K562 (cell line): ENCODE data around the gene UNC5C. TPM values are rescaled to one million over a fixed set of nuclear protein-coding genes. Genes with fewer than 3 reads are reported as not detected.

ENCODE experiments used
- DDX20 ChIP-seq: fragments of 450-650 bp; IDR thresholded peaks from 2 replicates; pipeline ENCODE4 v1.6.1; 2016; ENCODE audit warnings: missing genetic modification characterization, low read depth, mild to moderate bottlenecking, missing compliant biosample characterization, moderate library complexity
- DIDO1 ChIP-seq: fragments of 450-650 bp; IDR thresholded peaks from 2 replicates; pipeline ENCODE4 v1.6.1; 2016; ENCODE audit warnings: low read depth, missing biosample characterization, missing genetic modification characterization
- GABPA ChIP-seq: fragments of 200-800 bp; sonication (Bioruptor generic); conservative IDR thresholded peaks from 2 replicates; pipeline ENCODE4 v1.6.1; 2016; ENCODE audit warnings: low read depth, missing genetic modification characterization, missing compliant biosample characterization
- RBBP5 ChIP-seq: fragments of 200-600 bp; sonication (generic); IDR thresholded peaks from 2 replicates; pipeline ENCODE4 v1.6.1; 2012; ENCODE audit warnings: borderline replicate concordance, mild to moderate bottlenecking, low read length, control low read depth, inconsistent platforms; ENCODE audit not compliant: insufficient read depth, poor library complexity, severe bottlenecking
- RBM15 ChIP-seq: fragments of 200-400 bp; formaldehyde crosslinking; IDR thresholded peaks from 2 replicates; pipeline ENCODE4 v1.6.1; 2018; ENCODE audit warnings: mild to moderate bottlenecking, low read length, moderate library complexity; ENCODE audit not compliant: insufficient read depth
- ZBTB8A ChIP-seq: fragments of 450-650 bp; IDR thresholded peaks from 2 replicates; pipeline ENCODE4 v1.6.1; 2018; ENCODE audit warnings: mild to moderate bottlenecking, moderate library complexity; ENCODE audit not compliant: partially characterized antibody
- ZNF143 ChIP-seq: sonication (generic); formaldehyde crosslinking; IDR thresholded peaks from 2 replicates; pipeline ENCODE4 v1.9.0; 2022; ENCODE audit warnings: mild to moderate bottlenecking, missing genetic modification reagents
- polyA plus RNA-seq, 8 experiments: library from polyadenylated mRNA; depleted of rRNA in 4 of 8; stranded (reverse) in 5 of 8; unstranded in 3 of 8; fragments of >200 nt; fragmentation: Nextera tagmentation in 2 of 8; fragmentation: Illumina TruSeq in 1 of 8; extraction: Ambion mirVana in 2 of 8; extraction: Trizol in 1 of 8; gene quantifications; 2 replicates each; pipeline versions ENCODE4 v1.2.1 to v1.2.3, GENCODE V29; 2011 to 2014; ENCODE audit warnings: inconsistent platforms in 1 of 8, missing spikeins in 1 of 8
- total RNA-seq, 7 experiments: library from RNA; depleted of rRNA in 6 of 7; stranded (reverse); fragments of >200 nt in 6 of 7; fragmentation: Illumina TruSeq in 2 of 7; extraction: Trizol in 2 of 7; gene quantifications; 2 replicates each; pipeline versions ENCODE4 v1.2.1 to v1.2.3, GENCODE V29; 2011 to 2021; ENCODE audit warnings: low replicate concordance in 1 of 7
- TF ChIP-seq, protein P1 (sequence below): sonication (generic); formaldehyde crosslinking; IDR thresholded peaks from 2 replicates; pipeline ENCODE4 v1.8.0; 2023; ENCODE audit warnings: missing genetic modification reagents, mild to moderate bottlenecking, borderline replicate concordance
- TF ChIP-seq, protein P2 (sequence below), 3 experiments: IDR thresholded peaks in 2 of 3; conservative IDR thresholded peaks in 1 of 3; 2 replicates each; pipeline ENCODE4 v1.5.1; 2011 to 2012; ENCODE audit warnings: low read length in 3 of 3, mild to moderate bottlenecking in 3 of 3, control low read depth in 2 of 3, improper control_type of control experiment in 1 of 3, inconsistent platforms in 1 of 3, low read depth in 1 of 3, mixed read lengths in 1 of 3, moderate library complexity in 1 of 3; ENCODE audit not compliant: insufficient read depth in 2 of 3
- TF ChIP-seq, protein P3 (sequence below), 2 experiments: fragments of 450-650 bp; formaldehyde crosslinking in 1 of 2; IDR thresholded peaks; 2 replicates each; pipeline versions ENCODE4 v1.4.0 to v1.6.1; 2014 to 2020; ENCODE audit warnings: mild to moderate bottlenecking in 2 of 2, borderline replicate concordance in 1 of 2, low read depth in 1 of 2

The UNC5C gene
- total and polyA plus RNA-seq, 9 of the 15 experiments (the other 6 are each of a cell fraction or from before 2014, with no cell fraction given): under 0.01 to 0.10 (median 0.03) TPM; not detected in 1

DNA sequence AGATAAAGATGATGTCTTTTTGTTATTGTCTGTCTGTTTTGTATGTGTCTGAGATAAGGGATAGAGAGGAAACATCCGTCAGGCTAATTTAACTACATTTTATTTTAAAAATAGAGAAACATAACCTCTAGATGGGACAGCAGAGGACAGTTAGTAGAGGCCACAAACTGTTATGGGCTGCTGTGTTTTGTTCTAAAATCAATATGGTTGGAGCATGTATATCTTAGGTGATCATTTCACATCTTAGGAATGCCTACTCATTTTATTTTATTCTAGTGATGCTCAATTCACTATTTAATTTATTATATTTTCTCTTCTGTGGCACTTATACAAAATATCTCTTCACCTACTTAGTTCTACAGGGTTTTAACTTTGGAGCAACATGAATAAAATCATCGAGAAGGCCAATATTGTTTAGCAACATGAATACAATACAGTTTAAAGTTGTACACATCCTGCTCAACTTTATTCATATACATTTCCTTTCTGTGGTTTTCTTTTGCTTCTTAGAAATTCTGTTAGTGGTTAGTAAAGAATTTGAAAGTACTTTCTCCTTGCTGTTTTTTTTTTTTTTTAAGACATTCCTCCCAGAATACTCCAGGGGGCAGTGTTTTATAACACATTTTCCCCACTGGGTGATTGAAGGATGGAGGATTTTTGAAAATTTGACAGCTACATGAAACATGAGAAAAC lies 392.9 kb downstream of the UNC5C start (continued):
- TF ChIP-seq, protein P1, sequence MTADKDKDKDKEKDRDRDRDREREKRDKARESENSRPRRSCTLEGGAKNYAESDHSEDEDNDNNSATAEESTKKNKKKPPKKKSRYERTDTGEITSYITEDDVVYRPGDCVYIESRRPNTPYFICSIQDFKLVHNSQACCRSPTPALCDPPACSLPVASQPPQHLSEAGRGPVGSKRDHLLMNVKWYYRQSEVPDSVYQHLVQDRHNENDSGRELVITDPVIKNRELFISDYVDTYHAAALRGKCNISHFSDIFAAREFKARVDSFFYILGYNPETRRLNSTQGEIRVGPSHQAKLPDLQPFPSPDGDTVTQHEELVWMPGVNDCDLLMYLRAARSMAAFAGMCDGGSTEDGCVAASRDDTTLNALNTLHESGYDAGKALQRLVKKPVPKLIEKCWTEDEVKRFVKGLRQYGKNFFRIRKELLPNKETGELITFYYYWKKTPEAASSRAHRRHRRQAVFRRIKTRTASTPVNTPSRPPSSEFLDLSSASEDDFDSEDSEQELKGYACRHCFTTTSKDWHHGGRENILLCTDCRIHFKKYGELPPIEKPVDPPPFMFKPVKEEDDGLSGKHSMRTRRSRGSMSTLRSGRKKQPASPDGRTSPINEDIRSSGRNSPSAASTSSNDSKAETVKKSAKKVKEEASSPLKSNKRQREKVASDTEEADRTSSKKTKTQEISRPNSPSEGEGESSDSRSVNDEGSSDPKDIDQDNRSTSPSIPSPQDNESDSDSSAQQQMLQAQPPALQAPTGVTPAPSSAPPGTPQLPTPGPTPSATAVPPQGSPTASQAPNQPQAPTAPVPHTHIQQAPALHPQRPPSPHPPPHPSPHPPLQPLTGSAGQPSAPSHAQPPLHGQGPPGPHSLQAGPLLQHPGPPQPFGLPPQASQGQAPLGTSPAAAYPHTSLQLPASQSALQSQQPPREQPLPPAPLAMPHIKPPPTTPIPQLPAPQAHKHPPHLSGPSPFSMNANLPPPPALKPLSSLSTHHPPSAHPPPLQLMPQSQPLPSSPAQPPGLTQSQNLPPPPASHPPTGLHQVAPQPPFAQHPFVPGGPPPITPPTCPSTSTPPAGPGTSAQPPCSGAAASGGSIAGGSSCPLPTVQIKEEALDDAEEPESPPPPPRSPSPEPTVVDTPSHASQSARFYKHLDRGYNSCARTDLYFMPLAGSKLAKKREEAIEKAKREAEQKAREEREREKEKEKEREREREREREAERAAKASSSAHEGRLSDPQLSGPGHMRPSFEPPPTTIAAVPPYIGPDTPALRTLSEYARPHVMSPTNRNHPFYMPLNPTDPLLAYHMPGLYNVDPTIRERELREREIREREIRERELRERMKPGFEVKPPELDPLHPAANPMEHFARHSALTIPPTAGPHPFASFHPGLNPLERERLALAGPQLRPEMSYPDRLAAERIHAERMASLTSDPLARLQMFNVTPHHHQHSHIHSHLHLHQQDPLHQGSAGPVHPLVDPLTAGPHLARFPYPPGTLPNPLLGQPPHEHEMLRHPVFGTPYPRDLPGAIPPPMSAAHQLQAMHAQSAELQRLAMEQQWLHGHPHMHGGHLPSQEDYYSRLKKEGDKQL (CRISPR knock-in tag): no peak
- TF ChIP-seq GABPA (tag) (no peak), ZBTB8A (no peak), RBM15 (no peak), DDX20 (tag) (no peak), DIDO1 (no peak), RBBP5 (no peak), ZNF143 (CRISPR knock-in tag) (no peak)
- TF ChIP-seq, protein P2, sequence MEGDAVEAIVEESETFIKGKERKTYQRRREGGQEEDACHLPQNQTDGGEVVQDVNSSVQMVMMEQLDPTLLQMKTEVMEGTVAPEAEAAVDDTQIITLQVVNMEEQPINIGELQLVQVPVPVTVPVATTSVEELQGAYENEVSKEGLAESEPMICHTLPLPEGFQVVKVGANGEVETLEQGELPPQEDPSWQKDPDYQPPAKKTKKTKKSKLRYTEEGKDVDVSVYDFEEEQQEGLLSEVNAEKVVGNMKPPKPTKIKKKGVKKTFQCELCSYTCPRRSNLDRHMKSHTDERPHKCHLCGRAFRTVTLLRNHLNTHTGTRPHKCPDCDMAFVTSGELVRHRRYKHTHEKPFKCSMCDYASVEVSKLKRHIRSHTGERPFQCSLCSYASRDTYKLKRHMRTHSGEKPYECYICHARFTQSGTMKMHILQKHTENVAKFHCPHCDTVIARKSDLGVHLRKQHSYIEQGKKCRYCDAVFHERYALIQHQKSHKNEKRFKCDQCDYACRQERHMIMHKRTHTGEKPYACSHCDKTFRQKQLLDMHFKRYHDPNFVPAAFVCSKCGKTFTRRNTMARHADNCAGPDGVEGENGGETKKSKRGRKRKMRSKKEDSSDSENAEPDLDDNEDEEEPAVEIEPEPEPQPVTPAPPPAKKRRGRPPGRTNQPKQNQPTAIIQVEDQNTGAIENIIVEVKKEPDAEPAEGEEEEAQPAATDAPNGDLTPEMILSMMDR (IDR thresholded peaks at IDR 0.05 in 2 of 3, conservative IDR thresholded peaks at IDR 0.05 in 1 of 3; ENCODE audit: insufficient read depth in 2 of 3, low read depth in 1 of 3, low read length in 3 of 3): peak; percentile 44 to 75 (median 55); a peak in 5 of 6 replicates
- TF ChIP-seq, protein P3, sequence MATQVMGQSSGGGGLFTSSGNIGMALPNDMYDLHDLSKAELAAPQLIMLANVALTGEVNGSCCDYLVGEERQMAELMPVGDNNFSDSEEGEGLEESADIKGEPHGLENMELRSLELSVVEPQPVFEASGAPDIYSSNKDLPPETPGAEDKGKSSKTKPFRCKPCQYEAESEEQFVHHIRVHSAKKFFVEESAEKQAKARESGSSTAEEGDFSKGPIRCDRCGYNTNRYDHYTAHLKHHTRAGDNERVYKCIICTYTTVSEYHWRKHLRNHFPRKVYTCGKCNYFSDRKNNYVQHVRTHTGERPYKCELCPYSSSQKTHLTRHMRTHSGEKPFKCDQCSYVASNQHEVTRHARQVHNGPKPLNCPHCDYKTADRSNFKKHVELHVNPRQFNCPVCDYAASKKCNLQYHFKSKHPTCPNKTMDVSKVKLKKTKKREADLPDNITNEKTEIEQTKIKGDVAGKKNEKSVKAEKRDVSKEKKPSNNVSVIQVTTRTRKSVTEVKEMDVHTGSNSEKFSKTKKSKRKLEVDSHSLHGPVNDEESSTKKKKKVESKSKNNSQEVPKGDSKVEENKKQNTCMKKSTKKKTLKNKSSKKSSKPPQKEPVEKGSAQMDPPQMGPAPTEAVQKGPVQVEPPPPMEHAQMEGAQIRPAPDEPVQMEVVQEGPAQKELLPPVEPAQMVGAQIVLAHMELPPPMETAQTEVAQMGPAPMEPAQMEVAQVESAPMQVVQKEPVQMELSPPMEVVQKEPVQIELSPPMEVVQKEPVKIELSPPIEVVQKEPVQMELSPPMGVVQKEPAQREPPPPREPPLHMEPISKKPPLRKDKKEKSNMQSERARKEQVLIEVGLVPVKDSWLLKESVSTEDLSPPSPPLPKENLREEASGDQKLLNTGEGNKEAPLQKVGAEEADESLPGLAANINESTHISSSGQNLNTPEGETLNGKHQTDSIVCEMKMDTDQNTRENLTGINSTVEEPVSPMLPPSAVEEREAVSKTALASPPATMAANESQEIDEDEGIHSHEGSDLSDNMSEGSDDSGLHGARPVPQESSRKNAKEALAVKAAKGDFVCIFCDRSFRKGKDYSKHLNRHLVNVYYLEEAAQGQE (IDR thresholded peaks at IDR 0.05; ENCODE audit: borderline replicate concordance): peak; percentile 48; the same call in 1 of the 2 replicates
- TF ChIP-seq, protein P3 (CRISPR knock-in tag; IDR thresholded peaks at IDR 0.05; ENCODE audit: low read depth): no peak
